HEK293T (cell line): ENCODE data around the gene TAF6L.
"Not testable (repeated sequence)": the region's sequence is repeated elsewhere in the genome, so short reads cannot be mapped to it uniquely, and the experiment has no call there.

ENCODE experiments used
- CTCF ChIA-PET: fragments of 350-600 bp; formaldehyde crosslinking; extraction: SDS; loops from one replicate; lab custom pipeline; 2021; ENCODE audit warnings: antibody characterized with exemption, inconsistent platforms; lab: Yijun Ruan, JAX
- POLR2A ChIA-PET: fragments of 350-600 bp; formaldehyde crosslinking; extraction: SDS; loops from one replicate; lab custom pipeline; 2020; ENCODE audit warnings: antibody characterized with exemption, inconsistent platforms; lab: Yijun Ruan, JAX
- DNase-seq: peaks from one replicate; pipeline ENCODE4 v3.0.0; 2012; ENCODE audit warnings: mixed read lengths; ENCODE audit errors: extremely low spot score
- ARNT ChIP-seq: fragments of 450-650 bp; IDR thresholded peaks from 2 replicates; pipeline ENCODE4 v1.6.1; 2017; ENCODE audit warnings: mild to moderate bottlenecking
- BHLHE40 ChIP-seq: fragments of 450-650 bp; IDR thresholded peaks from 2 replicates; pipeline ENCODE4 v1.6.1; 2016; ENCODE audit warnings: mild to moderate bottlenecking, moderate library complexity, borderline replicate concordance
- CTBP1 ChIP-seq: fragments of 450-650 bp; IDR thresholded peaks from 2 replicates; pipeline ENCODE4 v1.6.1; 2016; ENCODE audit warnings: borderline replicate concordance
- ELF4 ChIP-seq: fragments of 450-650 bp; IDR thresholded peaks from 2 replicates; pipeline ENCODE4 v1.6.1; 2017; ENCODE audit warnings: antibody characterized with exemption
- FOXA1 ChIP-seq: fragments of 450-650 bp; IDR thresholded peaks from 2 replicates; pipeline ENCODE4 v1.6.1; 2016; ENCODE audit warnings: mild to moderate bottlenecking
- FOXK2 ChIP-seq: fragments of 450-650 bp; IDR thresholded peaks from 2 replicates; pipeline ENCODE4 v1.6.1; 2016; ENCODE audit warnings: mild to moderate bottlenecking
- FOXM1 ChIP-seq: fragments of 450-650 bp; IDR thresholded peaks from 2 replicates; pipeline ENCODE4 v1.6.1; 2017; ENCODE audit warnings: mild to moderate bottlenecking, borderline replicate concordance
- HDGF ChIP-seq: fragments of 450-650 bp; IDR thresholded peaks from 2 replicates; pipeline ENCODE4 v1.6.1; 2017; ENCODE audit warnings: antibody characterized with exemption, borderline replicate concordance
- L3MBTL2 ChIP-seq: fragments of 450-650 bp; conservative IDR thresholded peaks from 2 replicates; pipeline ENCODE4 v1.6.1; 2016; ENCODE audit warnings: mild to moderate bottlenecking
- LEF1 ChIP-seq: fragments of 450-650 bp; IDR thresholded peaks from 2 replicates; pipeline ENCODE4 v1.6.1; 2017; ENCODE audit warnings: mild to moderate bottlenecking, borderline replicate concordance
- NFRKB ChIP-seq: fragments of 450-650 bp; IDR thresholded peaks from 2 replicates; pipeline ENCODE4 v1.6.1; 2016; ENCODE audit warnings: mild to moderate bottlenecking, moderate library complexity
- PKNOX1 ChIP-seq: fragments of 450-650 bp; IDR thresholded peaks from 2 replicates; pipeline ENCODE4 v1.6.1; 2016
- SP1 ChIP-seq: fragments of 450-650 bp; IDR thresholded peaks from 2 replicates; pipeline ENCODE4 v1.6.1; 2017
- SUZ12 ChIP-seq: fragments of 450-650 bp; IDR thresholded peaks from 2 replicates; pipeline ENCODE4 v1.6.1; 2016; ENCODE audit warnings: mild to moderate bottlenecking
- TARDBP ChIP-seq: fragments of 450-650 bp; IDR thresholded peaks from 2 replicates; pipeline ENCODE4 v1.6.1; 2016
- ZNF384 ChIP-seq: fragments of 450-650 bp; IDR thresholded peaks from 2 replicates; pipeline ENCODE4 v1.6.1; 2016

The TAF6L gene

GRCh38 chr11:62732830-62733229 lies 38.4 kb upstream of the TAF6L start:
- TF ChIP-seq ZNF384 (0 out of 2 replicates have a peak, but pooled peaks have one; percentile 25), SUZ12 (no peak), NFRKB (no peak), SP1 (no peak), TARDBP (no peak), ARNT (no peak), L3MBTL2 (no peak)
- CTCF ChIA-PET, result interaction anchor here (0.6 kb wide), 2 partner anchors 44 to 49 kb away, joined by 4 to 9 read pairs; partner anchors contain the start of gene LRRN4CL
- POLR2A ChIA-PET, result no interaction called here
- no peak for DNase-seq

GRCh38 chr11:62737196-62737595 lies 34.0 kb upstream of the TAF6L start:
- ChIA-PET POLR2A (no interaction called here), CTCF (no interaction called here)
- no peak for DNase-seq
- TF ChIP-seq PKNOX1 (no peak), HDGF (no peak), LEF1 (no peak), BHLHE40 (no peak), SUZ12 (no peak), FOXK2 (no peak)

GRCh38 chr11:62747475-62748160 lies 23.6 kb upstream of the TAF6L start:
- ChIA-PET POLR2A (interaction anchor here (0.7 to 2.7 kb wide), 6 partner anchors 10 to 195 kb away, joined by 3 to 11 read pairs (median 3); partner anchors contain the start of genes HNRNPUL2, POLR2G and TAF6L), CTCF (no interaction called here)
- no peak for DNase-seq
- TF ChIP-seq LEF1 (no peak), PKNOX1 (no peak), NFRKB (no peak), ARNT (no peak), CTBP1 (no peak), TARDBP (no peak), SP1 (no peak)

- CTCF ChIA-PET, result interaction anchor here (0.8 kb wide), 1 partner anchor 37 kb away, joined by 4 read pairs; no protein-coding TSS in a partner anchor
- DNase-seq, result not testable (repeated sequence)
- POLR2A ChIA-PET, result interaction anchor here (6.3 kb wide), 1 partner anchor 23 kb away, joined by 97 read pairs; the partner anchor contains the start of genes HNRNPUL2 and TTC9C
Measured at GRCh38 chr11:62749931-62750330, 21.3 kb upstream of the TAF6L start.

- no peak for TF ChIP-seq PKNOX1
- TF ChIP-seq TARDBP, result no peak
- TF ChIP-seq CTBP1, result no peak
- no peak for TF ChIP-seq ARNT
- no peak for TF ChIP-seq BHLHE40
- TF ChIP-seq HDGF, result no peak
- no peak for TF ChIP-seq SP1
- TF ChIP-seq FOXA1, result no peak
- TF ChIP-seq LEF1, result no peak
- TF ChIP-seq FOXM1, result no peak
- no peak for TF ChIP-seq L3MBTL2
- no peak for TF ChIP-seq ZNF384
- no peak for TF ChIP-seq ELF4
- TF ChIP-seq NFRKB, result no peak
- TF ChIP-seq SUZ12, result no peak
- TF ChIP-seq FOXK2, result no peak
- no peak for DNase-seq
- CTCF ChIA-PET, result no interaction called here
- POLR2A ChIA-PET, result interaction anchor here (1.1 to 6.3 kb wide), 7 partner anchors 10 to 161 kb away, joined by 3 to 97 read pairs (median 17); partner anchors contain the start of genes HNRNPUL2, LBHD1, POLR2G and SLC3A2
Measured at GRCh38 chr11:62752177-62752785, 18.9 kb upstream of the TAF6L start.

GRCh38 chr11:62752994-62753735 lies 18.0 kb upstream of the TAF6L start:
- TF ChIP-seq FOXA1 (no peak), NFRKB (no peak), TARDBP (no peak), FOXM1 (no peak), ELF4 (no peak), SP1 (no peak), FOXK2 (no peak), HDGF (no peak), L3MBTL2 (no peak), LEF1 (no peak), ZNF384 (no peak), PKNOX1 (no peak), BHLHE40 (no peak), CTBP1 (no peak), ARNT (no peak), SUZ12 (no peak)
- ChIA-PET CTCF (interaction anchor here (0.7 to 2.1 kb wide), 6 partner anchors 8 to 128 kb away, joined by 3 to 7 read pairs (median 3); partner anchors contain the start of genes POLR2G and TAF6L), POLR2A (interaction anchor here (0.8 to 6.3 kb wide), 43 partner anchors 9 to 208 kb away, joined by 3 to 97 read pairs (median 5); partner anchors contain the start of genes B3GAT3, BSCL2, C11orf98 and CSKMT)
- no peak for DNase-seq
